Hypothalamus (tissue), 51 donors: ENCODE measurements around the gene RUVBL2.
A peak's percentile ranks its signal among the peaks of the same experiment; 100 is the strongest.

Experiments
- DNase-seq, 51 donors: peaks; one replicate each; lab custom pipeline; 2025; lab: John Stamatoyannopoulos, UW

RUVBL2 gene

DNA sequence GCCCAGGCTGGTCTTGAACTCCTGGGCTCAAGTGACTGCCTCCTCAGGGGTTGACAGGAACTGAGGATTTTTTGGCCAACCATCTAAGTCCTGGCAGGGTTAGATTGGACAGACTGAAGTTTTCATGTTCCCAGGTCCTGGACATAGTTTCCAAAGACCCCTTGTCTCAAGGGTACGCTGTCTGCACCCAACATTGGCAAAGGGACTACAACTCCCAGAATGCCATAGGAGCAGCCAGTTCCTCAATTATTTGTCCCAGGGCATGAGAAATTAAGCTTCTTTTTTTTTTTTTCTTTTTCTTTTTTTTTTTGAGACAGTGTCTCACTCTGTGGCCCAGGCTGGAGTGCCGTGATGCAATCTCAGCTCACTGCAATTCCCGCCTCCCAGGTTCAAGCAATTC is 7.5 kb upstream of the RUVBL2 start:
- DNase-seq: no peak

DNA sequence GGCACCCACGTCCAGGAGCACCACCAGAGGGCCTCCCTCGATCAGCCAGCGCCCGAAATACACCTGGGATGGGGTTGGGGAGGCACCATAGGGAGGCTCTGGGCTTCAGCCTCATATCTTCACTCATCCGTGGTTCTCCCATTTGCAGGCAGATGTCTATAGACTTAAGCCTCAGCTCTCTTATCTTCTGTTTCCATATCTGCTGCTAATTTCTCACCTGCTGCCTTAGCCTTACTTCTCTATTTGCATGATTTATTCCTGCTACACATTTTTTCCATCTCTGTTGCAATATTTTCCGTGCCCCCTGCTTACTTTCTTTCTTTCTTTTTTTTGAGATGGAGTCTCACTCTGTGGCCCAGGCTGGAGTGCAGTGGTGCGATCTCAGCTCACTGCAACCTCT is 6.4 kb upstream of the RUVBL2 start:
- DNase-seq: no peak

DNA sequence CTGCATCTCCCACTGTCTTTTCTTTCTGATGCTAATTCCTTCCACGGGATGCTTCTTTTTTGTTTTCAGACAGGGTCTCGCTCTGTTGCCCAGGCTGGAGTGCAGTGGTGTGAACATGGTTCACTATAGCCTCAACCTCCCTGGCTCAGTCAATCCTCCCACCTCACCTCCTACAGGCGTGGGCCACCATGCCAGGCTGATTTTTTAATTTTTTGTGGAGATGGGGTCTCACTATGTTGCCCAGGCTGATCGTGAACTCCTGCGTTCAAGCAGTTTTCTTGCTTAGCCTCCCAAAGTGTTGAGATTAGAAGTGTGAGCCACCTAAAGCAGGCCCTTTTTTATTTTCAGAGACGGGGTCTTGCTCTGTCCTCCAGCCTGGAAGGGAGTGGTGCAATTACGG is 5.4 kb upstream of the RUVBL2 start:
- DNase-seq: no peak

DNA sequence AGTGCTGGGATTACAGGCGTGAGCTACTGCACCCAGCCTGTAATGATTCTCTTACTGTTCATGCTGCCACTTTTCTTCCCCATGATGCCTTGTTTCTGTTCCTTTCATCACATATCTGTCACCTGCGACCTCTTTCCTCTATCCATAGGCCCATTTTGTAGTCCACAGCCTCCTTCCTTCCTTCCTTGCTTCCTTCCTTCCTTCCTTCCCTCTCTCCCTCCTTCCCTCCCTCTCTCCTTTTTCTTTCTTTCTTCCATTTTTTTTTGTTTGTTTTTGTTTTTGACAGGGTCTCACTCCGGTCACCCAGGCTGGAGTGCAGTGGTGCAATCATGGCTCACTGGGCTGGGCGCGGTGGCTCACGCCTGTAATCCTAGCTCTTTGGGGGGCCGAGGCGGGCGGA is 4.8 kb upstream of the RUVBL2 start:
- no peak for DNase-seq

DNA sequence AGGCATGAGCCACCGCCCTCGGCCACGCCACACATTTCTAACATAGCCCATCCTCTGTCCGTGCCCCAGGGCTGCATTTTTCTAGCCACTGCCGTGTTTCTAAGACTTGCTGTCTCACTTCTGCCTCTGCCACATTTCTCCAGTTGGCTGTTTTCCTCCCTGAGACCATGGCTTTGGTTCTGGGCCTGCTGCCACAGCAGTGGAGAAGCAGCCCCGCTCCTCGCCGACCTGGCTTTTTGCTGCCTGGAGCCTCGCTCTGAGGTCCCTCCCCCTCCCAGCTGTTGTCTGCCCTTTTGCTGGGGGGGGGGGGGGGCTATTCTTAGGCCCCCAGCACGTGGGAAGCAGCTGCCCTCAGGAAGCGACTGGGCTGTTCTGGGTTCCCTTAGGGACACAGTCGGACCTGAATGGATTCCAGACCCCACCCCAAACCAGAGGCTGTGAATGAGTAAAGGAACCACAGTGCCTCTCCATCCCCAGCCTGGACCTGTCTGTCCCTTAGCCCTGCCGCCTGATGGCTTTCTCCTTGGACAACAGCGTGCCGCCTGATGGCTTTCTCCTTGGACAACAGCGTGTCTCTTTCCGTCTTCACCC is 3.9 kb upstream of the RUVBL2 start:
- DNase-seq: peak in 21 of 51 donors; percentile 5 to 59 (median 34)

DNA sequence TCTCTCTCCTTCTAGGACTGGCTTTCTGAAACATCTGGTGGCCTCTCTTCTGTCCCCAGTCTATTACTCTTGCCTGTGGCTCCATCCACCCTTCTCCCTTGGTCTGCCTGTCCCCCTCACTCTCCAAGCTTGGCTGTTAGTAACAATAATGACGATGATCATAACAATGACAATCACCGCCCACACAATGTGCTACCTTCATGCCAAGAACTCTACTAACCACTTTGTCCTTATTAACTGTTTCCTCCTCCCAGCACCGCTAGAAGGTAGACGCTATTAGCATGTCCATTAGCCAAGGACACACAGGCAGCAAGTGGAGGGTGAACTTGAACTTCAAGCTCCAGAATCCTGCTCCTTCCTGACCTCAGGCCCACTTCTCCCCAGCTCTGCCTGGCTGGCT is 3.3 kb upstream of the RUVBL2 start:
- no peak for DNase-seq

DNA sequence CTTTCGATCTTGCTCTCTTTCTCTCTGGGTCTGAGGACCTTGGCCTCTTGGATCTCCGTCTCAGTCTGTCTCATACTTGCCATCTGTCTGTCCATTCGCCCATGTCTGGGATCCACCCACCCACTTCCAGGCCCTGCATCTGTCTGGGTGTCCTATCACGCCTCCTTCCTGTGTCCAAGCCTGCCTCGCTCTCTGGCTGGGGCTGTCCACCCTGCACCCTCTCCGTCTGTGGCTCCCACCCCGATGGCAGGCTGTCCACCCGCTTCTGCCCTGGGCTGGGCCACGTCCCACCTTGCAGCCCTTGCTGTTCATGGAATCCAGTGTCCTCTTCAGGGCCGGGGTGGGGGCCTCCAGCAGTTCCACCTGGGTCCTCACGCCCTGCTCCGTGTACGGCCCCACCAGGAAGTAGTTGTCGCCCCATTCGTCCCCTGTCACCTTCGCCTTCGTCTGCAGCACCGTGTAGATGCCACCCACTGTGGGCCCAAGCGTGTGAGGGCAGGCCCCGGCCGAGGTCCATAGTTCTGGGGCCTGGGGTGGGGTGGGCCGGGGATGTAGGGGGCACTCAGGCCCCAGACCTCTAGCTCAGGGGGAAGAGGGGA is 2.6 kb upstream of the RUVBL2 start:
- no peak for DNase-seq

DNA sequence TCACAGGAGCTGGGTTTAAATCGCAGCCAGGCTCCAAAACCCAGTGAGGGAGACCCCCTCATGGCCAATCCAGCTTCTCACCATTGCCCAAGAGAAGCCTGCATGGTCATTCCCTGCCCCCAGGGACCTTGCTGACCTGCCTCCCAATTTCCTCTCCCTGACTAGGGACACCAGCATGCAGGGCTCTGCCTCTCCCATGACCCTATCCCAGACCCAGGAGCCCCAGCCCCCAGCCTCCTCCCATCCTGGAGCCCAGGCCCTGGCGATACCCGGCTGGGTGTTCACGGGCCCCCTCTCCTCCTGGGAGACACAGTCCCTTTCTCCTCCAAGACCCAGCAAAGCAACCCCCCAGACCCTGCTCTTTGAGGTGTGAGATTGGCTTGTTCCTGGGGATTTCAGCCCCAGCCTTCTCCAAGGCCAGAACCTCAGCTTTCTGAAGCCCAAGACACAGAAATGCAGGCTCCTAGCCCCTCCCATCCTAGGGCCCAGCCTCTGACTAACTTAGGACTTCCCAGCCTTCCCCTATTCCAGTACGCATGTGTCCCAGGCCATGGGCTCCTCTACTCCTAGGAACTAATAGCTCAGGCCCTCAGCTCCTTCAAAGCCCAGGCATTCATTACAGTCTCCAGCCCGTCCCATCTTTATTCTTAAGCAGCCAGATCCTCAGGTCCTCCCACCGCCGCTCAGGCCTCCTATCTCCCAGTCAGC is 1.7 kb upstream of the RUVBL2 start:
- peak in 12 of 51 donors; percentile 3 to 44 (median 28) for DNase-seq

DNA sequence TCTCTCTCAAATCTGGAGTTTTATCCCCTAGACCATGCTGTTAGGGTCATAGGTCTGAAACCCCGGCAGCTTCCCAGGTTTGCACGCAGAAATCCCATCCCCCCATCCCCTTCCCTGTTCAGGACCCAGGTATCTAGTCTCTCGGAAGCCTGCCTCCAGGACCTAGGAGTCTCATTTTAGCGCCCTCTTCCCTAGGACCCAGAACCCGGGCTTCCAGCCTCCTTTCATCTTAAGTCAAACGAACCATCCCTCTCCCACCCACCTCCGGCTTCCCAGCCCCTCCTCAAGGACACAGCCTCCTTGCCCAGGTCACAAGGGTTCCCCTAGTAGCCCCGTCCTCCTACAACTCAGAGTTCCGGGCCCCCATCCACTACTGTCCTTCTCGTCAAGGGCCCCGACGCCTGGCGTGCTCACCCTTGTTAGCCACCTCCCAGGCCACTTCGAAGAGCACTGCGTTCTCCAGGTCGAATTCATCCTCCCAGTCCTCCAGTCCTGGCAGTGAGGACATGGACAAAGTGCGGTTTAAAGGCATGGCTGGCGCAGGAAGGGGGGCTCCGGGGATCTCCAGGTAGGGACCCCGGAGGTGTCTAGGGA is 1.0 kb upstream of the RUVBL2 start:
- peak in 18 of 51 donors; percentile 11 to 72 (median 45) for DNase-seq

DNA sequence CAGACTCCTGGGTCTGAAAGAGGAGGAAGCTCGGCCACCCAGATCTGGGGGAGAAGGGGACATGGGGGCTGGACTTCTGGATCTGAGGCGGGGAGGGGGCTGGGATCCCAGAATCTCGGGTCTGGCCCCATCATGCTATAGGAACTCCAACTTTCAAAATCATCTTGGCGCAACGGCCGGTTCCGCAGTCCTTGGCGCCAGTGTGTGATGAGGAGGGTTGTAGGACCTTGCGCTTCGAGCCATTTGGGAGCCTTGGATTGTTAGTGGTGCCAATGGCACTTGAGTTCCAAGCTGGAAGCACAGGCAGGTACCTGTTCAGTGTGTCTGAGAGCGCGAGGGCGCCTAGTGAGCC is 324 bp downstream of the RUVBL2 start:
- no peak for DNase-seq

DNA sequence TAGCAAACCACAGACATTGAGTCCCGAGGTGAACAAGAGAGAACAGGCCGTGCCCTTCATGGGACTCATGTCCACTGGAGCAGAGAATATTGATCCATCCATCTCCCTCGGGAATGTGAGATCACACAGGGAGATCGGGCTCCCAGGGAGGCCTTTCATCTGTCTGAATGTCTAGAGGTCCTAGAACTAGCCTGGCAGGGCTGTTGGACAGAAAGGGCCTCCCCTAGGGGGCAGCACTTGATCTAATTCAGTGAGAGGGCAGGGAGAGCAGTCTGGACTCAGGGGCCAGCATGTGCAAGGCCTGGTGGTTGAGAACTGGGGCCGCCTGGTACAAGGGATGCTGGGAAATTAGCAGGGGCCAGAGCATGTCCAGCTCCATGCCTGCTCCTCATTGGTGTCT is 4.3 kb downstream of the RUVBL2 start:
- no peak for DNase-seq

DNA sequence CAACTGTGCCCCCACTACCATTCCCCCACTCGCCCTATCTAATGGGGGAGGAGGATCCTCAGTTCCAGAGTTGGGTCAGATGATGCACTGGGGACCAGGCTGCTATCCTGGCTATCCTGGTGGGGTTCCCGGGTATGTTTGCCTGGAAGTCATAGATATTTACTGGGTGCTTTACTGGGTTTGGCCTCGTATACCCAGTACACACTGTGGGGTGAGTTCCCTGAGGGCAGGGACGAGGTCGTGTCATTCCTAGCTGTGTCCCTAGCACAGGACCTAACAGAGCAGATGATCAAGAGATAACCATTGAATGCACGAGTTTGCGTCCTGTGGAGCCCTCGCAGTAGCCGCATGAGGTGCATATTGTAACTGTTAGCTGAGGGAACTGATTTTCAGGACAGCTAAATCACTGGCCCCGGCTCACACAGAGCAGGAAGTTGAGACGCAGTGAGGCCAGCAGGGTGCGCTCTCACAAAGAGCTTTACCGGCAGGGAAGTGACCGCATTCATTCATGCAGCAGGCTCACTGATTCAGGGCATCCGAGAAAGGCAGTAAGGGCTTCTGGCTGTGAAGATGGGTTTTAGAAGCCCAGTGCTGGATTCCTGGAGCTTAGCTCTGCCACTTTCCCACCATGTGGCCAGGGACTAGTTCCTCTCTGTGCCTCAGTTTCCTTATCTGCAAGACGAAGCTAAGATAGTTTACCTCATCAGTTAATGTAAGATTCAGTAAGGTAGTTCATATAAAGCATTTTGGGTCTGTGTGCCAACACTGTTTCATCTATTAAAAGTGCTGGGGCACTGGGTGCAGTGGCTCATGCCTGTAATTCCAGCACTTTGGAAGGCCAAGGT is 6.0 kb downstream of the RUVBL2 start:
- DNase-seq: peak in 9 of 51 donors; percentile 4 to 29 (median 11)

DNA sequence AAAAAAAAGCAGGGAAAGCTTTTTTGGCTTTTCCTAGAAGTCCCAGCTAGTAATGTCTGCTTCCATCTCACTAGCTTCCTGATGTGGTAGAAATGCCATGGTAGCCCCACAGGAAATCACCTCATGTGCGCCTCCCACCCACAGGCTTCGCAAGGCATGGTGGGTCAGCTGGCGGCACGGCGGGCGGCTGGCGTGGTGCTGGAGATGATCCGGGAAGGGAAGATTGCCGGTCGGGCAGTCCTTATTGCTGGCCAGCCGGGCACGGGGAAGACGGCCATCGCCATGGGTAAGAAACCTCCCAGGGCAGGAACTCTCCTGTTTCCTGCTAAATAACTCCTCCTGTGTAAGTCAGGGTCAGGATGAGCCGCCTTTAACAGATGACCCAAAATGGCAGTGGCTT is 10.4 kb downstream of the RUVBL2 start:
- DNase-seq: no peak

DNA sequence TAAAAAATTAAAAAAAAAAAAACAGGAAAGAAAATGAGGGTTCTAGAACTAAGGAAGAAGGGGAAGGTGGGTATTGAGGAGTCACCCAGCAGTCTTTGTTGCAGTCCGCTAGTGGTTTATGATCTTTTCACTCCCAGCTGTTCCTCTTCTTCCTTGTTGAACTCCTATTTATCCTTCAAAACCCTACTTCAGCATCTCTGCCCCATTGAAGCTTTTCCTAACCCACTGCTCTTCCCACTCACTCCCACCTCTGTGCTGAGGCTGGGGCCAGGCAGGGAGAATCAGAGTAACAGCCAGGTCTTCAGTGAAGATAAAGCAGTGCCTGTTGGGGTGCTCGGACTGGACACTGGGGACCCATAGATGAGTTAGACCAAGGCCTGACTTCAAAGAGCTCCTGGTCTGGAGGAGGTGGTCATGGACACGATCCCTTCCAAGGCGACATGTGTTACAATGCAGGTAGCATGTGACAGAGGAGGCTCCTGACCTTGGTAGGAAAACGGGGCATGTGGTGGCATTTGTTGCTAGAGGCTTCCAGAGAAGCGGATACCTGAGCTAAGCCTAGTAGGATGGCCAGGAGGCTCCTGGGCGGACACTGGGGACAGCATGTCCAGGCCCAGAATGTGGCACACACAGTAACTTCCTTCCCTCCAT is 11.4 kb downstream of the RUVBL2 start:
- no peak for DNase-seq

DNA sequence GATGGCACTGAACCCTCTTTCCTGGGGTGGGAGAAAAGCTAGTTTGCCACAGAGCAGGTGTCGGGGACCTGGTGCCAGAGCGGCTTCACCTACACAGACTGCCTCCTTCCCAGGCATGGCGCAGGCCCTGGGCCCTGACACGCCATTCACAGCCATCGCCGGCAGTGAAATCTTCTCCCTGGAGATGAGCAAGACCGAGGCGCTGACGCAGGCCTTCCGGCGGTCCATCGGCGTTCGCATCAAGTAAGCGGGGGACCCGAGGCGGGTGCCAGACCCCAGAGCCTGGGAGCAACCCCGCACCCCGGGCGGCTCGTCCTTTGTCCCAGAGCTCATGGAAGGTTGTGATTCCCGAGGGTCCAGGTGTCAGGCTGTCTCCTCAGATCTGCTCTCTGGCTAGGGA is 13.2 kb downstream of the RUVBL2 start:
- no peak for DNase-seq

DNA sequence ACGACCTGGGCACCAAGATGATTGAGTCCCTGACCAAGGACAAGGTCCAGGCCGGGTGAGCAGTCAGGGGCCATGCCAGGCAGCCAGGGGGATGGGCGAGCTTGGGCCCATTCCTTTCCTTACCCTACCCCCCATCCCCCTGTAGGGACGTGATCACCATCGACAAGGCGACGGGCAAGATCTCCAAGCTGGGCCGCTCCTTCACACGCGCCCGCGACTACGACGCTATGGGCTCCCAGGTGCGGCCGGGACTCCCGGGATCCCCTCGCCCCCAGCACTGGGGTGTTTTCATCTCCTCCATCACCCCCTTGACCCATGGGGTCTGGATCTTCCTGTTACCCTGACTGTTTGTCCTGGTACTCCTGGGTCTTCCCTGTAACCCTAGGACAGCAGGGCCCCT is 16.1 kb downstream of the RUVBL2 start:
- DNase-seq: no peak

DNA sequence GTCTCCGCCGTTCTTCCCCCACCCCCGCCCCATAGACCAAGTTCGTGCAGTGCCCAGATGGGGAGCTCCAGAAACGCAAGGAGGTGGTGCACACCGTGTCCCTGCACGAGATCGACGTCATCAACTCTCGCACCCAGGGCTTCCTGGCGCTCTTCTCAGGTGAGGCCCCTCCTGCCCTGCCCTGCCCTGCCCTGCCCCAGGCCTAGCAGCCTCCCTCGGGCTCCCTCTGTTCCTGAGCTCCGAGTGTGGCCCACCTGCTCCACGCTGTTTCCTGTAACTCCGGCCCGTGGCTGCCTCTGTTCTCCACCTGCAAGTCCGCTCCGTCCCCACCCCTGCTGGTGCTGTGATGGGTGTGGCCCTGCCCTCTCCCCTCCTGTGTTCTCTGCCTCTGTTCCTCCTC is 16.8 kb downstream of the RUVBL2 start:
- DNase-seq: no peak

DNA sequence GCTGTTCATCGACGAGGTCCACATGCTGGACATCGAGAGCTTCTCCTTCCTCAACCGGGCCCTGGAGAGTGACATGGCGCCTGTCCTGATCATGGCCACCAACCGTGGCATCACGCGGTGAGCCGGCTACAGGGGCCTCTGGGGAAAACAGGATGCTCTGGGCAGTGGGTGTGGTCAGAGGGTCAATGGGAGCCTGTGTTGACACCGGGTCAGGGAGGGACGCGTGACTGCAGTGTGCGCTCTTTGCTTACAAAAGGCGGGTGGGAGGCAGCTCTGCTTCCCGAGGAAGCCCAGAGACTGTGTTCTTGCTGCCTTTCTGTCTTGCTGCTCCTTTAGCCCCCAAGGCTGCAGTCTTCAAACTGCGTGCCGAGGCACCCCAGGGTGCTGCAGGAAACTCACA is 17.5 kb downstream of the RUVBL2 start:
- no peak for DNase-seq

DNA sequence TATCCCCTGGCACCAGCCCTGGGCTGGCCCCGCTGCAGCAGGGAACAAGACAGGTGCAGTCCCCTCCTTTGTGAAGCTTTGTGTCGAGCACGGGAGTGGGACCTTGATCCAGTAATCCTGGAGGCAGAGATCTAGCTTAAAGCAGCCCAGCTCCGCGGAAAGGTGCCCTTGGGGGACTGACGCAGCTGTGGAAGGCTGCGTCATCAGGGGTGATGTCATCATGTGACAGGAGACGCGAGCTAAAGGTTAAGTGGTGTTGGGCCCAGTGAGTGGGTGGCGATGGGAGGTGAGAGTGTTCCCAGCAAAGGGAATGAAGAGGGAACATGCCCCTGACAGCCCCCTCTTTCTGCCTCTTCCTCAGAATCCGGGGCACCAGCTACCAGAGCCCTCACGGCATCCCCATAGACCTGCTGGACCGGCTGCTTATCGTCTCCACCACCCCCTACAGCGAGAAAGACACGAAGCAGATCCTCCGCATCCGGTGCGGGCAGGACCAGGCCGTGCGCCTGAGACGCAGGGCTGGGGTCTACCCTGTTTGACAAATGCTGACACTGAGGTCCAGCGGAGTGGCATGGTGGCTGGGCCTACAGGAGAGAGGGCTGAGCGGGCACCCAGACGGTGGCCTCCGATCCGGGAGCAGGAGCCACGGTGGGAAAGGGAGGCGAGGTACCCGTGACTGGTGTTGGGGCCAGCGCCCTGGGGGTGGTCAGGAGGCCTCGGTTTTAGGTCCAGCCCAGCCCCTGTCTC is 20.6 kb downstream of the RUVBL2 start:
- DNase-seq: no peak

DNA sequence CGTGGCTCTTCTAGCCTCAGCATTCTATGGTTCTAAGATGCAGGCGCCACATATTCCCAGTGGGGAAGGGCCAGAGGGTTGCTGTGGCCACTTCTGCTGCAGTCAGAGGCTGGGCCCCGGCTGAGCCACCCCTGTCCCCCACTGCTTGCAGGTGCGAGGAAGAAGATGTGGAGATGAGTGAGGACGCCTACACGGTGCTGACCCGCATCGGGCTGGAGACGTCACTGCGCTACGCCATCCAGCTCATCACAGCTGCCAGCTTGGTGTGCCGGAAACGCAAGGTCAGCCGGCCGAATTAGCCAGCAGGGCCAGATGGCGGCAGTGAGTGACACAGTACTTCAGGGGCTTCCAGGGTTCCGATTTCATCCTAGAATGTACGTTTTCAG is 21.2 kb downstream of the RUVBL2 start:
- no peak for DNase-seq
